ENCODE data around the gene PARD3B. TPM values are rescaled to one million over a fixed set of nuclear protein-coding genes. Genes with fewer than 3 reads are reported as not detected.

Gene PARD3B
- total and polyA plus RNA-seq, 10 of the 15 experiments (the other 5 are each of a cell fraction or from before 2014, with no cell fraction given), result 0.01 to 0.54 (median 0.07) TPM; not detected in 7

GRCh38 chr2:205293559-205293958 lies 748.3 kb downstream of the PARD3B start:
- H3K4me2 ChIP-seq (ENCODE audit: control insufficient read depth, insufficient read depth), result no peak overlapping the region
- ATAC-seq (no peak), DNase-seq (ENCODE audit: low read depth, low spot score) (no peak), FAIRE-seq (no peak)
- H3K79me2 ChIP-seq (ENCODE audit: control insufficient read depth, insufficient read depth, low read length), result no peaks in the 10 kb centered on the region
- no peak overlapping the region for H3K27ac ChIP-seq (ENCODE audit: control insufficient read depth, insufficient read depth)
- CTCF ChIA-PET, result no interaction called here
- no peak overlapping the region for H2AFZ ChIP-seq (ENCODE audit: control insufficient read depth, low read depth, low read length)
- RAD21 ChIA-PET (ENCODE audit: unreplicated experiment), result no interaction called here
- SMC1A ChIA-PET (ENCODE audit: uncharacterized antibody, unreplicated experiment), result no interaction called here
- in situ Hi-C loops (cut with MboI), result no loop called here
- TF ChIP-seq HSF1 (IDR thresholded peaks at IDR 0.05; ENCODE audit: low read depth, low read length) (no peak), EP300 (IDR thresholded peaks at IDR 0.05; ENCODE audit: borderline replicate concordance in 1 of 2, control insufficient read depth in 1 of 2, low read depth in 2 of 2, low read length in 2 of 2) (no peak), TARDBP (IDR thresholded peaks at IDR 0.05; ENCODE audit: borderline replicate concordance) (no peak), SMC3 (IDR thresholded peaks at IDR 0.05; ENCODE audit: borderline replicate concordance, low read length) (no peak)
- intact Hi-C loops (cut with micrococcal nuclease; ENCODE audit: unreplicated experiment), result no loop called here
- H3K4me1 ChIP-seq (ENCODE audit: control insufficient read depth, insufficient read depth, low read length), result no peaks in the 10 kb centered on the region
- no peaks in the 10 kb centered on the region for H3K36me3 ChIP-seq (ENCODE audit: control insufficient read depth in 2 of 2, insufficient read depth in 2 of 2, low read length in 1 of 2)
- no peak overlapping the region for H3K9ac ChIP-seq (ENCODE audit: control insufficient read depth, insufficient read depth, low read length)
- H3K9me3 ChIP-seq (replicated peaks; ENCODE audit: control insufficient read depth, insufficient read depth, low read length), result no peaks in the 10 kb centered on the region
- no peaks in the 10 kb centered on the region for H3K27me3 ChIP-seq (replicated peaks in 1 of 2; ENCODE audit: control insufficient read depth in 2 of 2, insufficient read depth in 2 of 2, low read length in 1 of 2)
- no peaks in the 10 kb centered on the region for H4K20me1 ChIP-seq (ENCODE audit: control insufficient read depth, insufficient read depth)
- POLR2A ChIA-PET, result no interaction called here
- BruUV-seq (replicated peaks), result no TSS peak
- no peak overlapping the region for H3K4me3 ChIP-seq

GRCh38 chr2:205296959-205297358 lies 751.7 kb downstream of the PARD3B start:
- H3K27ac ChIP-seq (ENCODE audit: control insufficient read depth, insufficient read depth), result no peak overlapping the region
- in situ Hi-C loops (cut with MboI), result no loop called here
- no peaks in the 10 kb centered on the region for H3K27me3 ChIP-seq (replicated peaks in 1 of 2; ENCODE audit: control insufficient read depth in 2 of 2, insufficient read depth in 2 of 2, low read length in 1 of 2)

More at GRCh38 chr2:205296959-205297358, 751.7 kb downstream of the PARD3B start:
- ChIA-PET POLR2A (no interaction called here), SMC1A (ENCODE audit: uncharacterized antibody, unreplicated experiment) (interaction anchor here (0.7 kb wide), 1 partner anchor 627 kb away, joined by 3 read pairs; no protein-coding TSS in a partner anchor), CTCF (interaction anchor here (0.9 kb wide), 1 partner anchor 1224 kb away, joined by 3 read pairs; no protein-coding TSS in a partner anchor), RAD21 (ENCODE audit: unreplicated experiment) (no interaction called here)
- no peaks in the 10 kb centered on the region for H3K79me2 ChIP-seq (ENCODE audit: control insufficient read depth, insufficient read depth, low read length)
- no peaks in the 10 kb centered on the region; the same call in 1 of the 2 replicates for H4K20me1 ChIP-seq (ENCODE audit: control insufficient read depth, insufficient read depth)
- H3K9ac ChIP-seq (ENCODE audit: control insufficient read depth, insufficient read depth, low read length), result no peak overlapping the region
- TF ChIP-seq, protein P1, sequence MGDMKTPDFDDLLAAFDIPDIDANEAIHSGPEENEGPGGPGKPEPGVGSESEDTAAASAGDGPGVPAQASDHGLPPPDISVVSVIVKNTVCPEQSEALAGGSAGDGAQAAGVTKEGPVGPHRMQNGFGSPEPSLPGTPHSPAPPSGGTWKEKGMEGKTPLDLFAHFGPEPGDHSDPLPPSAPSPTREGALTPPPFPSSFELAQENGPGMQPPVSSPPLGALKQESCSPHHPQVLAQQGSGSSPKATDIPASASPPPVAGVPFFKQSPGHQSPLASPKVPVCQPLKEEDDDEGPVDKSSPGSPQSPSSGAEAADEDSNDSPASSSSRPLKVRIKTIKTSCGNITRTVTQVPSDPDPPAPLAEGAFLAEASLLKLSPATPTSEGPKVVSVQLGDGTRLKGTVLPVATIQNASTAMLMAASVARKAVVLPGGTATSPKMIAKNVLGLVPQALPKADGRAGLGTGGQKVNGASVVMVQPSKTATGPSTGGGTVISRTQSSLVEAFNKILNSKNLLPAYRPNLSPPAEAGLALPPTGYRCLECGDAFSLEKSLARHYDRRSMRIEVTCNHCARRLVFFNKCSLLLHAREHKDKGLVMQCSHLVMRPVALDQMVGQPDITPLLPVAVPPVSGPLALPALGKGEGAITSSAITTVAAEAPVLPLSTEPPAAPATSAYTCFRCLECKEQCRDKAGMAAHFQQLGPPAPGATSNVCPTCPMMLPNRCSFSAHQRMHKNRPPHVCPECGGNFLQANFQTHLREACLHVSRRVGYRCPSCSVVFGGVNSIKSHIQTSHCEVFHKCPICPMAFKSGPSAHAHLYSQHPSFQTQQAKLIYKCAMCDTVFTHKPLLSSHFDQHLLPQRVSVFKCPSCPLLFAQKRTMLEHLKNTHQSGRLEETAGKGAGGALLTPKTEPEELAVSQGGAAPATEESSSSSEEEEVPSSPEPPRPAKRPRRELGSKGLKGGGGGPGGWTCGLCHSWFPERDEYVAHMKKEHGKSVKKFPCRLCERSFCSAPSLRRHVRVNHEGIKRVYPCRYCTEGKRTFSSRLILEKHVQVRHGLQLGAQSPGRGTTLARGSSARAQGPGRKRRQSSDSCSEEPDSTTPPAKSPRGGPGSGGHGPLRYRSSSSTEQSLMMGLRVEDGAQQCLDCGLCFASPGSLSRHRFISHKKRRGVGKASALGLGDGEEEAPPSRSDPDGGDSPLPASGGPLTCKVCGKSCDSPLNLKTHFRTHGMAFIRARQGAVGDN (IDR thresholded peaks at IDR 0.05), result no peak
- TF ChIP-seq RAD21 (IDR thresholded peaks at IDR 0.05; ENCODE audit: insufficient read depth, low read depth, low read length) (no peak), SUZ12 (IDR thresholded peaks at IDR 0.05; ENCODE audit: unreplicated experiment) (no peak), MYB (IDR thresholded peaks at IDR 0.05; ENCODE audit: borderline replicate concordance, low read depth, low read length) (no peak), ZNF384 (IDR thresholded peaks at IDR 0.05; ENCODE audit: borderline replicate concordance, low read depth, low read length) (no peak), MXI1 (IDR thresholded peaks at IDR 0.05; ENCODE audit: low read depth, low read length) (no peak), PML (IDR thresholded peaks at IDR 0.05; ENCODE audit: low read length) (no peak), EGR1 (IDR thresholded peaks at IDR 0.05; ENCODE audit: borderline replicate concordance in 1 of 2, low read depth in 2 of 2, low read length in 2 of 2) (no peak), CBFB (IDR thresholded peaks at IDR 0.05; ENCODE audit: low read depth) (no peak)
- intact Hi-C loops (cut with micrococcal nuclease; ENCODE audit: unreplicated experiment), result no loop called here
- H3K4me3 ChIP-seq, result no peak overlapping the region
- H3K4me2 ChIP-seq (ENCODE audit: control insufficient read depth, insufficient read depth), result no peak overlapping the region
- no peak for FAIRE-seq
- no peaks in the 10 kb centered on the region for H3K9me3 ChIP-seq (replicated peaks; ENCODE audit: control insufficient read depth, insufficient read depth, low read length)
- WGBS (ENCODE audit: insufficient coverage, insufficient replicate concordance, low lambda C conversion rate, missing lambda C conversion rate), result 40% methylated on average over 4 of the region's 4 CpGs
- no peak for DNase-seq (ENCODE audit: low read depth, low spot score)
- BruUV-seq (replicated peaks), result no TSS peak
- H2AFZ ChIP-seq (ENCODE audit: control insufficient read depth, low read depth, low read length), result no peak overlapping the region
- ATAC-seq, result no peak
- H3K36me3 ChIP-seq (ENCODE audit: control insufficient read depth in 2 of 2, insufficient read depth in 2 of 2, low read length in 1 of 2), result no peaks in the 10 kb centered on the region
- no peaks in the 10 kb centered on the region for H3K4me1 ChIP-seq (ENCODE audit: control insufficient read depth, insufficient read depth, low read length)
